LNCaP clone FGC (cell line): ENCODE results near the gene SERINC2.
A peak's percentile ranks its signal among the peaks of the same experiment; 100 is the strongest.
"Not testable (repeated sequence)": the region's sequence is repeated elsewhere in the genome, so short reads cannot be mapped to it uniquely, and the experiment has no call there.

Experiments
- DNase-seq: peaks from one replicate; pipeline ENCODE4 v3.0.0-alpha.2; 2011; ENCODE audit warnings: low read depth
- H3K4me3 ChIP-seq: 2 replicates; pipeline ENCODE4 v1.5.1; 2011; ENCODE audit warnings: mild to moderate bottlenecking, low read depth, low read length, control low read depth
- CTCF ChIP-seq: IDR thresholded peaks from 2 replicates; pipeline ENCODE4 v1.5.1; 2012; ENCODE audit warnings: mild to moderate bottlenecking; ENCODE audit not compliant: control insufficient read depth, insufficient read depth; ENCODE audit errors: extremely low read depth

Gene SERINC2

GRCh38 chr1:31470794-31471315, 57.8 kb downstream of the SERINC2 start:
- no peak for DNase-seq
- H3K4me3 ChIP-seq: no peak overlapping the region
- TF ChIP-seq CTCF: no peak

DNA sequence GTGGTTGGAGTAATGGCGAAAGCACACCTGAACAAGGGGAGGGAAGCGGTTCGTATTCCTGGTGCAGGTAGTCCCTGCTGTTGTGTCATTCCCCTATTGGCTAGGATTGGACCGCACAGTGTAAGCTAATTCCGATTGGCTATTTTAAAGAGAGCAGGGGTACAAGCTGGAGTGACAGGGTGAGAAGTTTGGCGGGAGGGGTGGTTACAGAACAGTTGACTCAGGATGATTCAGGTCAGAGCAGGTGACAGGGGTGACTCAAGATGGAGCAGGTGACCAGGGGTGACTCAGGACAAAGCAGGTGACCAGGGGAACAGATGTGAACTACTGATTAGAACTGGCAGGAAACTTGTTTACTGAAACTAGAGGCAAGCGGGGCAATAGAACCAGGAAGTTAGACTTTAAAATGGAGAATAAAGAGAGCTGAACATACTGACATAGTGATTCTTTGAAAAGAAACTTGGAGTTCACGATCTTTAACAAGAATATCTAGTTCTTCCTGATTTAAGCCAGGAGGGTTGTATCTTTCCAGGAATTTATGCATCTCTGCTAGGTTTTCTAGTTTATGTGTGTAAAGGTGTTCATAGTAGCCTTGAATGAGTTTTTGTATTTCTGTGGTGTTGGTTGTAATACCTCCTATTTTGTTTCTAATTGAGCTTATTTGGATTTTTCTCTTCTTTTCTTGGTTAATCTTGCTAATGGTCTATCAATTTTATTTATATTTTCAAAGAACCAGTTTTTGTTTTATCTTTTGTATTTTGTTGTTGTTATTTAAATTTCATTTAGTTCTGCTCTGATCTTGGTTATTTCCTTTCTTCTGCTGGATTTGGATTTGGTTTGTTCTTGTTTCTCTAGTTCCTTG, 58.7 kb downstream of the SERINC2 start:
- H3K4me3 ChIP-seq: not testable (repeated sequence)
- DNase-seq: peak; percentile 95

- H3K4me3 ChIP-seq, DNase-seq: not testable (repeated sequence)
Measured at GRCh38 chr1:31472314-31472651, 59.3 kb downstream of the SERINC2 start.

GRCh38 chr1:31472673-31473072, 59.7 kb downstream of the SERINC2 start:
- not testable (repeated sequence) for H3K4me3 ChIP-seq, DNase-seq

GRCh38 chr1:31473508-31473907, 60.5 kb downstream of the SERINC2 start:
- DNase-seq, H3K4me3 ChIP-seq: not testable (repeated sequence)

- not testable (repeated sequence) for H3K4me3 ChIP-seq, DNase-seq
Measured at GRCh38 chr1:31474567-31474966, 61.6 kb downstream of the SERINC2 start.

GRCh38 chr1:31476891-31477846, 64.2 kb downstream of the SERINC2 start:
- no peak for TF ChIP-seq CTCF

DNA sequence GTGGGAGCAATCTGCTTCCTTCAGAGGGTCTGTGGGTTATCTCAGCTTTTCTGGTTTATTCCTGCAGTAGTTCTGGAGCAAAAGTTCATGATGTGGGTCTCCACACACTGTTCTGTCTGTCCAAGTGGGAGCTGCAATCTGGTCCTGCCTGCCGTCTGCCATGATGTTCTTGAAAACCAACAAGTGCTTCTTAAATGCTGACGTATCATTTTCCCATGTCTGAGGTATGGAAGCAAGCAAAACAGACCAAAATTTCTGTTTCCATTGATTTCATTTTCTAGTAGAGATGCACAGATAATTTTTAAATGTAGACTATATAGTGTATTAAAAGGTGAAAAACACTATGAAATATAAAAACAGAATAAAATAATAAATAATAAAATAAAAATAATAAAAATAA, 65.2 kb downstream of the SERINC2 start:
- no peak overlapping the region for H3K4me3 ChIP-seq
- no peak for DNase-seq
- TF ChIP-seq CTCF: no peak

More at GRCh38 chr1:31476891-31477846, 64.2 kb downstream of the SERINC2 start:
- H3K4me3 ChIP-seq: no peak overlapping the region
- DNase-seq: no peak

GRCh38 chr1:31479811-31480210, 66.8 kb downstream of the SERINC2 start:
- no peak for TF ChIP-seq CTCF
- H3K4me3 ChIP-seq: no peak overlapping the region
- no peak for DNase-seq

DNA sequence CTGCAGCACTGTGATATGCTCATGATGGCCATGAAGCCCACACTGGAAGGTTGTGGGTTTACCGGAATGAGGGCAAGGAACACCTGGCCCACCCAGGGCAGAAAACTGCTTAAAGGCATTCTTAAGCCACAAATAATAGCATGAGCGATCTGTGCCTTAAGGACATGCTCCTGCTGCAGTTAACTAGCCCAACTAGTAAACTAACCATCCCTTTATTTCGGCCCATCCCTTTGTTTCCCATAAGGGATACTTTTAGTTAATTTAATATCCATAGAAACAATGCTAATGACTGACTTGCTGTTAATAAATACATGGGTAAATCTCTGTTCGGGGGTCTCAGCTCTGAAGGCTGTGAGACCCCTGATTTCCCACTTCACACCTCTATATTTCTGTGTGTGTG, 67.4 kb downstream of the SERINC2 start:
- not testable (repeated sequence) for DNase-seq, H3K4me3 ChIP-seq
